VCaP (cell line): ENCODE data around the gene MAG.
A peak's percentile ranks its signal among the peaks of the same experiment; 100 is the strongest.
"Not testable (repeated sequence)": the region's sequence is repeated elsewhere in the genome, so short reads cannot be mapped to it uniquely, and the experiment has no call there.

ENCODE experiments used
- H3K27ac ChIP-seq: fragments of 450-650 bp; 2 replicates; pipeline ENCODE4 v1.5.1; 2017
- TF ChIP-seq, protein P1 (sequence below): fragments of 450-650 bp; conservative IDR thresholded peaks from 2 replicates; pipeline ENCODE4 v1.5.1; 2017; ENCODE audit warnings: mild to moderate bottlenecking, moderate library complexity

MAG gene

DNA sequence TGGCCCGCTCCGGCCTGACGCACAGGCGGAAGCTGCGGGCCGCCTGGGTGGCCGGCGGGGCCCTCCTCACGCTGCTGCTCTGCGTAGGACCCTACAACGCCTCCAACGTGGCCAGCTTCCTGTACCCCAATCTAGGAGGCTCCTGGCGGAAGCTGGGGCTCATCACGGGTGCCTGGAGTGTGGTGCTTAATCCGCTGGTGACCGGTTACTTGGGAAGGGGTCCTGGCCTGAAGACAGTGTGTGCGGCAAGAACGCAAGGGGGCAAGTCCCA, 60.2 kb downstream of the MAG start:
- TF ChIP-seq, protein P1, sequence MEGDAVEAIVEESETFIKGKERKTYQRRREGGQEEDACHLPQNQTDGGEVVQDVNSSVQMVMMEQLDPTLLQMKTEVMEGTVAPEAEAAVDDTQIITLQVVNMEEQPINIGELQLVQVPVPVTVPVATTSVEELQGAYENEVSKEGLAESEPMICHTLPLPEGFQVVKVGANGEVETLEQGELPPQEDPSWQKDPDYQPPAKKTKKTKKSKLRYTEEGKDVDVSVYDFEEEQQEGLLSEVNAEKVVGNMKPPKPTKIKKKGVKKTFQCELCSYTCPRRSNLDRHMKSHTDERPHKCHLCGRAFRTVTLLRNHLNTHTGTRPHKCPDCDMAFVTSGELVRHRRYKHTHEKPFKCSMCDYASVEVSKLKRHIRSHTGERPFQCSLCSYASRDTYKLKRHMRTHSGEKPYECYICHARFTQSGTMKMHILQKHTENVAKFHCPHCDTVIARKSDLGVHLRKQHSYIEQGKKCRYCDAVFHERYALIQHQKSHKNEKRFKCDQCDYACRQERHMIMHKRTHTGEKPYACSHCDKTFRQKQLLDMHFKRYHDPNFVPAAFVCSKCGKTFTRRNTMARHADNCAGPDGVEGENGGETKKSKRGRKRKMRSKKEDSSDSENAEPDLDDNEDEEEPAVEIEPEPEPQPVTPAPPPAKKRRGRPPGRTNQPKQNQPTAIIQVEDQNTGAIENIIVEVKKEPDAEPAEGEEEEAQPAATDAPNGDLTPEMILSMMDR: no peak
- H3K27ac ChIP-seq: no peak overlapping the region

GRCh38 chr19:35352448-35353304, 60.7 kb downstream of the MAG start:
- no peak overlapping the region for H3K27ac ChIP-seq
- TF ChIP-seq, protein P1: peak; percentile 89

DNA sequence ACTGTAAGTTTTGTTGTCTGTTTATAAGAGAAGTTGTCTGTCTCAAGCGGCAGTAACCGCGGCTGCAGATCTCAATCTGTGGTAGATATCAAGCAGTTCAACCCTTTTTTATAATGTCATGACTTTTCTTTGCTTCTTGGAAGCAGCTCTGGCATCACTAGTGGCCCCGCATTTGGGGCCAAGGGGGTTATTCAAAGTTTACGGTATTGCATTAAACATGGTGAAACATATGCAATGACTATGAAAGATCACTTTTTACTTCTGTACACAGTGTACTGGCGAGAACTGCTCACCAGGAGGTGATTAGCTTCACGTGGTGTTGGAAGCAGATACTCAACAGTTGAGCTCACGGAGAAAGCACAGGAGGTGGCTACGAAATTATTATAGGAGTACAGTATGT, 61.7 kb downstream of the MAG start:
- TF ChIP-seq, protein P1: peak; percentile 45; the same call in 1 of the 2 replicates

DNA sequence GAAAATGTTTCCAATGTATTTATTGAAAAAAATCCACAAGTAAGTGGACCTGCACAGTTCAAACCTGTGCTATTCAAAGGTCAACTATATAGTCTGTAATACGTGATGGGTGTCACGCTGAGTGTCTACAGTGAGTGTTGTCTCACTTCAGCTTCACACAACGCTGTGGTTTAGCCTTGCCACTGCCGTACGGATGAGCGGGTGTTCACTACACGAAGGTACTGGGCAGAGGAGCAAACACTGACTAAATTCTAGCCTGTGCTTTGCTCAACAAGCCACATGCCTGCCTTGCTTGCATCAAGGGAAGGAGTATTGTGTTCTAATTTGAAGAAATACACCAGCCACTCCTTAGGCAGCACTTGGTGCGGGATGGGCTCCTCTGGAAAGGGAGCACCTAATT, 62.9 kb downstream of the MAG start:
- TF ChIP-seq, protein P1: no peak
- no peak overlapping the region for H3K27ac ChIP-seq

More for the DNA sequence above, 61.7 kb downstream of the MAG start:
- no peak overlapping the region for H3K27ac ChIP-seq

- TF ChIP-seq, protein P1: no peak
- H3K27ac ChIP-seq: no peak overlapping the region
These were observed 64.0 kb downstream of the MAG start for GRCh38 chr19:35355791-35356460.

DNA sequence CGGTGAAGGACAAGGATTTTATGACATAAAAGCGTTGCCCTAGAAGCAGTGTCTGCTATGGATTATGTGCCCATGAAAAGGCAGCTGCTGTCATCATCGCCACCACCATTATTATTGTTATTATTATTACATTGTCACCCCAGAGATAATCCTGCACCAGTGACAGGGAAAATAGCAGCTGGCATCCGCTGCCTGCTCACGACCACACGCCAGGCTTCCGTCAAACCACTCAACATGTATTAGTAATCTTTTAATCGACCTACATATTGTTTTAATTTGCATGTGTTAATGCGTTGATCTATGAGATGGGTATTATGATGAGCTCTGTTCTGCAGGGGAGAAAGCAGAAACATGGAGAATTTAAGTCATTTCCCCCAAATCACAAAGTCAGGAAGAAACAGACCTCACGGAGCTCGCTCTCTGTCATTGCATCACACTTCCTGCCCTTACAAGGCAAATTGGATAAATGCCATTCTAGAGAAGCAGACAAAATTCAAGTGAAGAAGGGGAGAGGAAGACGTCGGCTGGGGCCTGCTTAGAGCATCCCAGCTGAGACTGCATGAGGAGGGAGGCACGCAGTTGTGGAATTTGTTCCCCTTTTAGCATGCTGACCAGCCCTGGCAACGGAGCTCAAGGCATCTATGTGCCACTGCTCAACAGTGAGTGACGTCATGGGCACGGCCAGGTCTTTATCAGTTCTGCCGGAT, 66.1 kb downstream of the MAG start, which contains the start of gene FFAR3:
TSS of gene FFAR3 (plus strand) at position 594 of the 707 bp plus-strand sequence. CDS start 431 bp downstream, outside the sequence.
- TF ChIP-seq, protein P1: no peak
- H3K27ac ChIP-seq: no peak within 1 kb of the TSS

GRCh38 chr19:35358834-35359233, 66.9 kb downstream of the MAG start:
- not testable (repeated sequence) for H3K27ac ChIP-seq

- H3K27ac ChIP-seq: not testable (repeated sequence)
These were observed 67.4 kb downstream of the MAG start for GRCh38 chr19:35359395-35359794.

GRCh38 chr19:35360081-35360480, 68.1 kb downstream of the MAG start:
- not testable (repeated sequence) for H3K27ac ChIP-seq
